Measurements from ENCODE around the gene GALNT7.

The GALNT7 gene

DNA sequence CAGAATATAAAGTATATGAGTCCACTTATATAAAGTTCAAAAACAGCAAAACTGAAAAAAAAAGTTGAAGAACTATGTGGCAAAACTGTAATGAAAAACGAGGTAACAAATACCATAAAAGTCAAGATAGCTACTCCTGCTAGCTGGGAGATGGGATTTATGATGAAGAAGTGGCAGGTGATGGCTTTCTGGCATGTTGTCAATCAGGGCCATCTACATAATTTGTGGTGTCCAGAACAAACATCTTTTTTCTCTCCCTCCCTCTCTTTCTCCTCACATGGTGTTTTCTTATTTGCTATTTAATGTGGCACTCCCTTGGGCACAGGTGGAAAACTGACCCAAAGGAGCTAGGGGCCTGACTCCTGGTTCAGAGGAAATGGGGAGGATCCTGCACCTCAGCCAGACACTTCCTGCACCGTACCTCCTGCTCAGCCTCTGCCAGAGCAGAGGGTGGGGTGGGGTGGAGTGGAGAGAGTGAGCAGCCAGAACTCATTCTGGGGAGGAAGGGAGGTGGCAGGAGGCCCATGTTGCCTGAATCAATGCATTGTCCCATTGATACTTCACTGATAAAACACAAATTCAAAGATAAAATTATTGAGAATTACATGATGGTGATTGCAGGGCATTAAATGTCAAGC lies 196.9 kb downstream of the GALNT7 start:
- DNase-seq, result no peak

DNA sequence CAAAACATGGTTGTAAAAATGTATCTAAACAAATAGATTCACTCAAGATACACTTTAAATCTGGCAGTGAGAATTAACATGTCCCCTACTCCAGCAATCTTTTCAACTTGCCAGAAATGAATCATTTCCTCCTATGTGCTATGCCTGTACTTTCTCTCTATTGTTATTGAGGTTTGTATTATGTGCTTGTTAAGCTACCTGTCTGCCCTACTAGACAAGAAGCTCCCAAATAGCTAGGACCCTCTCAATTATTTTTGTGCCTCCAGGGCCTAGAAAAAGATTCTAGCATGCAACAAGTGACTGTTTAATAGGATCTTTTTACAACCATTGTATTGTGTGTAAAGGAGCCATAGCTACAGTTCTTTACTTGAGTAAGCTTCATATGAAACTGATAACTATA lies 198.7 kb downstream of the GALNT7 start:
- DNase-seq, result no peak

DNA sequence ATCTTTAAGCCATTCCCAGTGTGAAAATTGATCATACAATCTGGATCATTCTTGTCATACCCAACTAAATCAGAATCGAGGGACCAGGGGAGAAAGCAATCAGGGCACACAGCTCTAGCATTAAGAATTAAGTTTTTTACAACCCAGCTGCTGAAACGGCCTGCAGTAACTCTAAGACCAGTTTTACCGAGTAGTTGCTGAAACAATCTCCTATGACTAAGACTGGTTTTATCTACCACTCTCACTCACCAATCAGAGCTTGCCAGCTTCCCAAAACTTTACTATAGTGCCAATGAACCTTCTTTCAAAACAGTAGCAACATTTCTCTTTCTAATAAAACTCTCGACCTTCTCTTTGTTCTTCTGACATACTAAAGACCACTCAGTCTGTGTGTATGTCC lies 199.3 kb downstream of the GALNT7 start:
- DNase-seq, result no peak

DNA sequence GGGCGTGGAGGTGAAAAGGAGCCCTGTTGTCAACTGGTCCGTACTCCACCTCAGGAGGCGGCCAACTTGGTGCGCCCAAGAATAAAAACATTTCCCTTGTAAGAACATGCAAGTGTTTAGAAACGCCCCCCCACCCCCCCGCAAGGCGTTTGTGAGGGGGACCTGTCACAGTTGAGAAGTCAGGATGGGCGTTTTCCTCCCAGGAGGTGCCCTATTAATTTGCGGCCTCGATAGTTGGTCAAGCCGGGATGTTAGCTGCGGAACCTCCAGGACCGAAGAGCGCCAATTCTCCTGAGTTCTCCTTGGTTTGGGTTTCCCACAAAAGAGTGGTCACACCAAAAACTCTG lies 201.5 kb downstream of the GALNT7 start:
- no peak for DNase-seq

DNA sequence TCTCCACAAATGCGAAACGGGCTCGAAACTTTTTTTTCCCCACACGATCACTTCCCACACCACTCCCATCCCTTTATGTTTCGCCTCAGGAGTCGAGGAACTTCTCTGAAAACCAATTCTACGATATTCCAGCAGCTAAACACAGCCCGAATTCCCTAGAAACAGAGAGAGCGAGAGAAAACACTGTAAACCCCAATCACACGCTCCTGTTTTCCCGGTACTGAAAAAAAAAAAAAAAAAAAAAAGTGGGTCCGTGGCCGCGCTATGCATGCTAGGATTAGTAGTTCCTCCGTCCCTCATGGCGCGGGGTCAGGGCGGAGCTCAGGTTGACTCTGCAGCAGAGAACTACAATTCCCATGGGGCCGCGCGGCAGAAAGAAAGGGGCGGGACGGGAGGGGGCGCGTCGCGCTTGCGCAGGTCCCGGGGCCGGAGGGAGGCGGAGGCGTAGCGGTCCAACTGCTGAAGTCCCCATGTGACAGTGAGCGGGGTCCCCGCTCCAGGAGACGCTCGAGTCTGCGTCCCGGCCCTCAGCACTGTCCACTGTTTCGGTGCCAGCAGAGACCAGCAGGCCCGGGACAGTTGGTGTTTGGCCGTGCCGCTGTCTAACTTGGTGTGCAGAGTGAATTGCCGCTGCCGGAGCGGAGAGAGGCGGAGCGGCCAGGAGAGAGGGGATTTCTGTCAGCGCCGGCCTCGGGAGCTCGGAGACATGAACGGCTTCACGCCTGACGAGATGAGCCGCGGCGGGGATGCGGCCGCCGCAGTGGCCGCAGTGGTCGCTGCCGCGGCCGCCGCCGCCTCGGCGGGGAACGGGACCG lies 202.1 kb downstream of the GALNT7 start, which contains the start of gene SAP30:
TSS of gene SAP30 (plus strand) at position 478 of the 815 bp plus-strand sequence. CDS start at position 707, 229 bp downstream.
- peak; percentile 74 to 93 for DNase-seq

DNA sequence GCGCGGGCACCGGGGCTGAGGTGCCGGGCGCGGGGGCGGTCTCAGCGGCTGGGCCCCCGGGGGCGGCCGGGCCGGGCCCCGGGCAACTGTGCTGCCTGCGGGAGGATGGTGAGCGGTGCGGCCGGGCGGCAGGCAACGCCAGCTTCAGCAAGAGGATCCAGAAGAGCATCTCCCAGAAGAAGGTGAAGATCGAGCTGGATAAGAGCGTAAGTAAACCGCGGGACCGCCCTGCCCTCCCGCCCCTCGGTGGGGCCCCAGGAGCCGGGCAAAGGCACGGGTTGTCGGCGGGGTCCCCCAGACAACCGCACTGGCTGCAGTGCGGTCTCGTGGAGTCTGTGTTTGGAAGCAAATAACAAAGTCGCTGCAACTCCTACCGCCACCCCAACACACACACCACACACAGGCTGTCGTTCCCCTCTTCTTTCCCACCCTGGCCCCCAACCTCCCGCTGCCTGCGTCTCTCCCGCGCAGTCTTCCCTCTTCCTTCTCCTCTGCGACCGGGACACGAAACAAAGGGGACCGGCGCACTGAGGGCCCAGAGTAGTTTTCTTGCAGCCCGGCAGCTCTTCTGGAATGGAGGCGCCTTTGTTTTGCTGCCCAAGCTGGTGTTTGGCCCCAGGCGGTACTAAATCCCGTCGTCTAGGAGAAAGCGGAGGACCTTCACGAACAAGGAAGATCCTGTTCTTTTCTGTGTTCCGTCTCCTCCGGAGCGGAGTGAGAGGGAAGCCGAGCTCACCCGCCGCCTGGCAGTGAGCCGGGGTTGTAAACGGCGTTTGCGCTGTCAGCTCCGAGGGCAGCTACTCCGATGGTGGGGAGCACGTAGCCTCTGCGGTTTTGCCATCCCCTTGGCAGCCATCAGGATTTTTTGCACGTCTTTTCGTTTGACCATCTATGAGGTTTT lies 202.9 kb downstream of the GALNT7 start:
- DNase-seq, result peak; percentile 3 to 42
